ENCODE data around the gene SGSH.

DNA sequence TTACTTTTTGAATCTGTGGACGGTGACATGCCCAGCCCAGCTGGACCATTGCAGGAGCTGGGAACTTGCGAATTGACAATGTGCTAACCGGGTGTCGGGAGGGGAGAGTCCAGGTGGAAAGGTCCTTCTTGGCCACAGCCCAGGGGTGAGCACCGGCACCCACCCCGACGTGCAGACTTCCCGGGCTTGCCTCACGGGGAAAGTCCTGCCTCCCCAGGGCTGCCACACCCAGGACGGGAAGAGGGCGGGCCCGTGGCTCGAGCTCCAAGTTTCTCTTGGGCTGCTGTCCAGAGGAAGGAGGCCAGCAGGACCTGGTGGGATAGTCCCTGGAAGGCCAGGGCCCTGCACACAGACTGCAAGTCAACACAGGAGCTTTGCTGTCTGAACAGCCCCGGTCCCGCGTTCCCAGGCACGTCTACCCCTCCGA lies 32.6 kb downstream of the SGSH start:
- TF ChIP-seq POLR2A (IDR thresholded peaks at IDR 0.05) = no peak
- no peak for TF ChIP-seq POLR2AphosphoS5 (IDR thresholded peaks at IDR 0.05)
- TF ChIP-seq, protein P1, sequence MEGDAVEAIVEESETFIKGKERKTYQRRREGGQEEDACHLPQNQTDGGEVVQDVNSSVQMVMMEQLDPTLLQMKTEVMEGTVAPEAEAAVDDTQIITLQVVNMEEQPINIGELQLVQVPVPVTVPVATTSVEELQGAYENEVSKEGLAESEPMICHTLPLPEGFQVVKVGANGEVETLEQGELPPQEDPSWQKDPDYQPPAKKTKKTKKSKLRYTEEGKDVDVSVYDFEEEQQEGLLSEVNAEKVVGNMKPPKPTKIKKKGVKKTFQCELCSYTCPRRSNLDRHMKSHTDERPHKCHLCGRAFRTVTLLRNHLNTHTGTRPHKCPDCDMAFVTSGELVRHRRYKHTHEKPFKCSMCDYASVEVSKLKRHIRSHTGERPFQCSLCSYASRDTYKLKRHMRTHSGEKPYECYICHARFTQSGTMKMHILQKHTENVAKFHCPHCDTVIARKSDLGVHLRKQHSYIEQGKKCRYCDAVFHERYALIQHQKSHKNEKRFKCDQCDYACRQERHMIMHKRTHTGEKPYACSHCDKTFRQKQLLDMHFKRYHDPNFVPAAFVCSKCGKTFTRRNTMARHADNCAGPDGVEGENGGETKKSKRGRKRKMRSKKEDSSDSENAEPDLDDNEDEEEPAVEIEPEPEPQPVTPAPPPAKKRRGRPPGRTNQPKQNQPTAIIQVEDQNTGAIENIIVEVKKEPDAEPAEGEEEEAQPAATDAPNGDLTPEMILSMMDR (IDR thresholded peaks at IDR 0.05) = no peak
- TF ChIP-seq EP300 (IDR thresholded peaks at IDR 0.05) = no peak

Data from suprapubic skin (tissue), 4 donors.